ENCODE data around the gene IFI27L1.

Gene IFI27L1

DNA sequence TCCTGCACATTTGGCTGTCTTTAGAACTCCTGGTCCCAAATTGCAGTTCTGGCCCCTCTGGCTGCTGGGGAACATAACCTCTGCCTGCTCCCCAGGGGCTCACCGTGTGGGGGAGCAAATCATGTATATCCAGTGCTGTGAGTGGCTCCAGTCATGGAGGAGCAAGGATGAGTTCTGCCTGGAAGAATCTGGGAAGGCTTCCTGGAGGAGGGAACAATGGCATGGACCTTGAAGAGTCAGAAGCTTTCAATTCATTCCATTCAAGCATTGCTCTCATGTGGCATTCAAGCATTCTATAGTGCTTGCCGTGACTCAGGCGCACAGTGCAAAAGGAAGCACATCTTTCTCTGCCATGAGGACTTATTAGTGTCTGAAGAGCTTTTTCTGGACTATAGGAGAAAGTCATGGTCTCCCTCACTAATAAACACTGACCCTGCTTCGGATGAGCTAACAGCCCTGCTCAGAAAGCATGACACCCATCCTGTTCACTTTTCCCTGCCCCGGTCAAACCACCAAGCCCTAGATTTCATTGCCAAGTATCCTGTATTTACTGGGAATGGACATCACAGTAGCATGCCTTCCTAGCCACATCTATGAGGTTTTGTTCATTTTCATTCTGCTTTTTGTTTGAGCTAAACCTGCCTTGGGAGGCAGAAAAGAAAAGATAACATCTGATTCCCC is 32.9 kb downstream of the IFI27L1 start:
- no peak for DNase-seq (ENCODE audit: low read depth)

GRCh38 chr14:94114589-94115057 is 33.5 kb downstream of the IFI27L1 start:
- no peak for DNase-seq (ENCODE audit: low read depth)

- DNase-seq (ENCODE audit: low read depth), result no peak
Observed at GRCh38 chr14:94115058-94115591, 34.0 kb downstream of the IFI27L1 start.

- no peak for DNase-seq (ENCODE audit: low read depth)
Observed at GRCh38 chr14:94115631-94116030, 34.5 kb downstream of the IFI27L1 start.

DNA sequence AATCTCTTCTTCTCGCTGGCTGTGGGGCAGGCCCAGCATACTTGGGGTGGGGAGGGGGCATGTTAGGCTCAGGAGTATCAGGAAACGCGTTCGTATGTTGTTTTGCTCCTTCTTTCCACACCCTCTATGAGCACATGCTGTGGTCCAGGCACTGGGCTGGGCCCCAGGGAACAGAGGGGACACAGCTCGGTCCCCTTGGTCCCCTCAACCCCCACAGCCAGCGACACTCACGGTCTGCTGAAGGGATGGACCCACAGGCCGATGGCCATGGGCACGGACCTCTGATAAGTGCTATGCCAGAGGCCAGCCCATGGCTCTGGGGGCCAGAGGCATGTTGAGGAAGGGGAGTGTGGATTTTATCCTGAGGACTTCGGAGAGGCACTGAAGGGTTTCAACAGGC is 35.6 kb downstream of the IFI27L1 start:
- no peak for DNase-seq (ENCODE audit: low read depth)

DNA sequence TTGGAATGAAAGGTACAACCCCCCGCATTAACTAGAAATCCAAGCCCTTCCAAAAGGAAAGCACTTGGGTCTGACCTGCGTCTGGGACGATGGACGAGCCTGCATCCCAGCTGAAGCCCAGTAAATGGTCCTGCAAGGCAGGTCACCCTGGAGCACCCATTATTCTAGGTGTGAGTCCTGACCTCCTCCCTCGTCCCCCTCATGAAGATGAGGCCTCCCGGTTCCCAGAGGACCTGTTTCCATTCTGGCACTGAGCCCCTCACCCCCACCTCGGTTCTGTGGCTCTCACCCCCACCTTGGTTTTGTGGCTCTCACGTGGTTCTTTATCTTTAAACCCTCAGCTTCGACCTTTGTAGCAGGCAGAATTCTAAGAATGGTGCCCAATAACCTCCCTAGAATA is 36.7 kb downstream of the IFI27L1 start:
- DNase-seq (ENCODE audit: low read depth), result no peak

DNA sequence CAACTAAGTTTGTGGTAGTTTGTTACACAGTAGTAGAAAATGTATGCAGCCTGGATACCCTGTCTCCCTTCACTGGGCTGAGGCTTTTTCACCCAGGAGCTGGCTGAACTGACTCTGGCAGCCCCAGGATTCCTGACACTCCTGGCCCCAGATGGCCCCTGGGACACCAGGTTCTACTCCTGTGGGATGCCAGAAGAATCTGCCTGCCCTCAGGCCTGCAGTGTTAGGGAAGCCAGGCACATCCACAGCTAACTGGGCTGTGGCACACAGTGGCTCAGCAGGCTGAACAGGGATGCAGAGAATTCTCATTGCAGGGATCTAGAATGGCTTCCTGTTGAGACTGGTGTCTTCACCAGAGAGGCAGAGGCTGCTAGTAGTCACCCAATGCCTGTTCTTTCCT is 38.0 kb downstream of the IFI27L1 start:
- no peak for DNase-seq (ENCODE audit: low read depth)

GRCh38 chr14:94120667-94121340 is 39.7 kb downstream of the IFI27L1 start:
- DNase-seq (ENCODE audit: low read depth), result peak; percentile 24

DNA sequence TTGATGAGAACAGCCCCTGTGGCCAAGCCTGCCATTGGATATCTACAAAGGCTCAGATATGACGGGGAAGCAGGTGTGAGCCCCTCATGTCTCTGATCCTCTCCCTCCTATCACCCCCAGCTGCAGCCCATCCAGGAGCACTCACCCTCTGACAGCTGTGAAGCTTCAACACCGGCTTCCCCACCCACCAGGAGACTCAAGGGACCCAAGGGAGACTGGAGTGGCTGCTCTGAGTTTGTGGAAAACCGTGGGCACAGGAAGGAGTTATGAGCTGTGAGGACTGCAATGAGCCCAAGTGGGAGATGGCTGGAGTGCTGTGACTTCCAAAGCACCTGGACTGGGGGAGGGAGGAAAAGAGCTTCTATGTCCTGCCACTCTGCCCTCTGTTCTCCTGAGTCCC is 40.4 kb downstream of the IFI27L1 start:
- no peak for DNase-seq (ENCODE audit: low read depth)

- no peak for DNase-seq (ENCODE audit: low read depth)
Observed at GRCh38 chr14:94122438-94122837, 41.3 kb downstream of the IFI27L1 start.

DNA sequence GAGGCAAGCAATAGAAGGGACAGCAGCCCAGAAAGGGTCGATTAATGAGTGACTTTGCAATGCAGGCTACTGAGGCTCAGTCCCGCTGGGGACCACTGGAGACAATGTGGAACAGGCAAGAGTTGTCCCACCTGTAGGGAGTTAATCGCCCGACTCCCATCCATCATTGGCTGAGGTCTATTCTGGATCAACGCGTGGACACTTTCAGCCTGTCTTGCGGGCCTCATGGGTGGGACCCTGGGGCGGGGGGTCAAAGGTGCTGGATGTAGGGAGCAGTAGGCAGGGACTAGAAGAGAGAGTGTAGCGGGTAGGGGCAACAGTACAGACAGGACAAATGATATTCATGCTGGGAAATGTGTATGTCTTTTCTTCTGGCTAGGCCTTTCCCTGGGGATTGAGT is 42.2 kb downstream of the IFI27L1 start:
- DNase-seq (ENCODE audit: low read depth), result no peak

GRCh38 chr14:94123868-94124267 is 42.8 kb downstream of the IFI27L1 start:
- no peak for DNase-seq (ENCODE audit: low read depth)

DNA sequence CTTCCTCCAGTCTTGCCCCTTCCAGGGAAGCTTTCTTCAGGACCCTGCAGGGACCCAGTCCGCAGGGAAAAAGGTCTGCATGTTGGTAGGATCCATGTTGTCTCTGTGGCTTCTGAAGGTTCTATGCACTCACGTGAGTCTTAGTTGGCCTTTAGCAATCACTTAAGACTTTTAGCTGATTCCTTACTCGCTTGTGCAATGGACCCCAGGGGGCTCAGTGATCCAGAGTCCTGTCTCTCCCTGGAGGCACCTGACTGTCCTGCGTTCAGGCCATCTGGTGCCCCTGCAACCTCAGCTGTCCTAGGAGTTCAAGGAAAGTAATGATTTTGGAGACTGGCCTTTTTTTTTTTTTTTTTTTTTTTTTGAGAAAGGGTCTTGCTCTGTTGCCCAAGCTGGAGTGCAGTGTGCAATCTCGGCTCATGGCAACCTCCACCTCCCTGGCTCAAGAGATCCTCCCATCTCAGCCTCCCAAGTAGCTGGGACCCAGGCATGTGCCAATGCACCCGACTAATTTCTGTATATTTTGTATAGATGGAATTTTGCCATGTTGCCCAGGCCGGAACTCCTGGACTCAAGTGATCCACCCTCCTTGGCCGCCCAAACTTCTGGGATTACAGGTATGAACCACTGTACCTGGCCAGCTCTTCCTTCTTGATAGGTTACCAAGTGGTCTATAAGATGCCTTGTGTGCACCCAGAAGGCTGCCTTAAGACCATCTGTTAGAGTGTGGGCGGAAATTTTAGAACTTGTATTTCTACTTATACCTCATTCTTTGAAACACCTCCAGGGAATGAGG is 43.7 kb downstream of the IFI27L1 start:
- no peak for DNase-seq (ENCODE audit: low read depth)

- no peak for DNase-seq (ENCODE audit: low read depth)
Observed at GRCh38 chr14:94125659-94126418, 44.7 kb downstream of the IFI27L1 start.

GRCh38 chr14:94126419-94126677 is 45.2 kb downstream of the IFI27L1 start:
- no peak for DNase-seq (ENCODE audit: low read depth)

DNA sequence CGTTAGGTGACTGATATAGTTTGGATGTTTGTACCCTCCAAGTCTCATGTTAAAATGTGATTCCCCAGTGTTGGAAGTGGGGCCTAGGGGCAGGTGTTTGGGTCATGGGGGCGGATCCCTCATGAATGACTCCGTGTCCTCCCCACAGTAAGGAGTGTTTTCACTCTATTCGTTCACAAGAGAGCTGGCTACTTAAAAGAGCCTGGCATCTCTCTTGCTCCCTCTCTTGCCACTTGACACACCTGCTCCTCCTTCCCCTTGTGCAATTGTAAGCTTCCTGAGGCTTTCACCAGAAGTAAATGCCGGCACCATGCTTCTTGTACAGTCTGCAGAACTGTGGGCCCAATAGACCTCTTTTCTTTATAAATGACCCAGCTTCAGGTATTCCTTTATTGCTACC is 45.7 kb downstream of the IFI27L1 start:
- no peak for DNase-seq (ENCODE audit: low read depth)

DNA sequence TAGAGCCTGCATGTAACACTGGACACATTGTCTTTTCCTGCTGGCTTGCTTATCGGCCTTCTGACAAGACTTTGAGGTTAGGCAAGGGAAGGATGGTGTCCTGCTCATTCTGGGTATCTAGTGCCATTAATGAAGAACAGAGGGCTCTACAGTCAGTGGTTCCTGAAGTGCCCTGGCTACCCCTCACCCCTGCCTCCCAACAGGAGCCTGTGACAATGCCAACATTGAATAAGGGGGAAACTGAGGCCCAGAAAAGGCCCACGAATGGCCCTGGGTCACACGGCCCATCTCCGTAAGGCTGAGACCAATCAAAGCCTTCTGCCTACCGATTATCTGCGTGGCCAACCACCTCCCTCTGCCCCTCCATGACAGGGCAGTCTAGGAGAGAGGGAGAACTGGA is 46.2 kb downstream of the IFI27L1 start:
- DNase-seq (ENCODE audit: low read depth), result no peak

DNA sequence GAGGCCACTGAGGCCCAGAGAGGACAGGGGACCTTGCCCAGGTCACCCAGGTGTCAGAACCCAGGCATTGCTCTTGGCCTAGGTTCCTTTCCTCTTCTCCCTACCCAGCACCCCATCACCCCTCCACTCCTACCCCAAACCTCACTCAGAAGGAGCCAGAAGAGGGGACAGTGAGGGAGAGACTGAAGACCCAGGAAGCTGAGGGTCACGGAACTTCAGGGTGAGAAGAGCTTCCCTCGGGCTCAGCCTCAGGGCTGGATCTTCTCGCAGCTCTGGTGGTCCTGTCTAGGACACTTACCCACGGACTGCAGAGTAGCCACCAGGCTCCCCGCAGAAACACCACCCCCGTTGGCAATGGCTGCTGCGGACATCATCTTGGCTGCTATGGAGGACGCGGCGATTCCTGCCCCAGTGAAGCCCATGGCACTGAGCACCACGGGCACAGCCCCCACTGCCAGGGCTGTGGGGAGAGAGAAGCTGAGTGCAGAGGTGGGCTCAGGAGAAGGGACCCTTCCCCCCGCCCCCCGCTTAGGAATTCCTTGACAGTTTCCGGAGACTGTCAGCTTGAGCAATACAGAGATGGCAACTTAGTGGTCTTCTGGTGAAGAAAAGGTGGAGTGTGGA is 47.2 kb downstream of the IFI27L1 start:
- DNase-seq (ENCODE audit: low read depth), result no peak

GRCh38 chr14:94129111-94129757 is 48.1 kb downstream of the IFI27L1 start, which contains the start of gene IFI27L2:
Gene IFI27L2 (minus strand): TSS chr14:94129604. CDS start chr14:94129564, 40 bp downstream.
- DNase-seq (ENCODE audit: low read depth), result peak; percentile 82

GRCh38 chr14:94129758-94130414 is 48.8 kb downstream of the IFI27L1 start:
- peak; percentile 61 for DNase-seq (ENCODE audit: low read depth)

Data from iris pigment epithelial cell (primary cell).